ENCODE results near the gene DNAJB1. TPM values are rescaled to one million over a fixed set of nuclear protein-coding genes. Genes with fewer than 3 reads are reported as not detected.
"Not testable (repeated sequence)": the region's sequence is repeated elsewhere in the genome, so short reads cannot be mapped to it uniquely, and the experiment has no call there.

The DNAJB1 gene
- total RNA-seq, 1 donor from 2014 or later: 46.9 TPM

DNA sequence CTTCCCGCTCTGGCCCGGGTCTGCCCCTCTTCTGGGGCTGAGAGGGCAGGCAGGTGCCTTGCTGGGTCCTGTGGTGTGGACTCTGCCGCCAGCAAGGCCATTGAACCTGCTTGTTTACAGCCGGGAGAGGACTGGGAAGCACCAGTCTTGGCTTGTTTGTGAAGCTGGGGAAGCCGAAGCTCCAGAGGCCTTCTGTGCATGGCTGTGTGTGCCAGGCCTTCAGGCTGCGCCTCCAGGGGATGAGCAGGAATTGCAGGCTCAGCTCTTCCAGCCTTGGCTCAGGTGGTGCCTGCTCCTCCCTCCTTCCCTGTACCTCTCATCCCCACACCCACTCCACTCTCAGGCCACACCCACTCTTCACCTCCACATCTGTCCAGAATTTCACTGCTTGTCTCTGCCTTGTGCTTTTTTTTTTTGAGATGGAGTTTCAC lies 36.2 kb upstream of the DNAJB1 start:
- peak; percentile 18 for DNase-seq (ENCODE audit: missing footprints)
- intact Hi-C loops (cut with DNase I): no loop called here
- ATAC-seq: no peak

DNA sequence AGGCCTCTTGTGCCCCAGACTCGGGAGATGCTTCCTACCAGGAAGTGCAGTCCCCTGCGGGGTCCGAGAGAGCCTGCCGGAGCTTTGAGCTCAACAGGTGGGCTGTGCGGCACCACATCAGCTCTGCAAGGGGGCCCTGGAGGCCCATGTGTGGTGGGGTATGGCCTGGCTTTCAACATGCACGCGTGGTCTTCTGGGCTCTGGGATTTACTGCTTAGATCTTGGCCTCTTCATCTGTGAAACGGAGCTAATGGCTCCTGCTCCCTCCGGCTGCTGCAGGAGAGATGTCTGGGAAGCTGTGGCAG lies 35.7 kb upstream of the DNAJB1 start:
- intact Hi-C loops (cut with DNase I): no loop called here
- ATAC-seq (no peak), DNase-seq (ENCODE audit: missing footprints) (peak; percentile 11)

DNA sequence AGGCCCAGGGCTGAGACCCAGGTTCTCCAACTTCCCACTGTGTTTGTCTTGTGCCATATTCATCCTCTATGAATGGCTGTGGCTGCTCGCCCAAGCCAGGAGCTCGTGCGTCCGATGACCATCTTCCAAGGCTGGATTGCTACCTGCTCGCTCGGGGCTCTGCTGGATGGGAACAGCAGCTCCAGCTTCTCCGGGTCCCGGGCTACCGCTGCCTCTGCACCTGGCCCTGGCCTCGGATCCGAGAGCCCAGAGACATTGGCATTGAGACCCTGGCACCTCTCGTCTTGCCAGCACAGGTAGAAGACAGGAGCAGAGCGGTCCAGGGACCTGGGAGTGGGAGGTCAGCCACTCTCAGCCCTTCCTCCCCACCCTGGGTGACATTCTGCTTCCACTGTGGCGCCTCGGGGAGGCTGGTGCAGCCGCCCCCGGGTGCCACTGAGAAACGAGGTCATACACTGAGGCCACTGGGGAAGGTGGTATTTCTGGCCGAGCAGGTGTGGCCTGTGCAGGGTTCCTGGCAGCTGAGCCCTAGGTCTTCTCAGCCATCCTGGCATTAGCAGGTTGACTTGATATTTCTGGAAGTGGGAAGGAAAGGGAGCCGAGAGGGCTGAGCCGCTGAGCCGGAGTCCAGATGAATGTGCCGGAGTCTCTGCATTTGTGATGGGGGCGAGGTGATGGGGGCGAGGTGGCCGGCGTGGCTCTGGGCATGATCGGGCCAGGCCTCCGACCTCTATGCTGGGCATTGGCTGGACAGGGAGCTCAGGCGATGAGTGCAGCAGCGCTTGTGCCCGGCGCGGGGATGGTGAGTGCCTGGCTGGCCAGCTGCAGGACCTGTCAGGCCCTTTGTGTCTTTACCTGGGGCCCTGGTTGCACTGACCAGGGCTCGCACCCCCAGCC lies 35.1 kb upstream of the DNAJB1 start:
- ATAC-seq (no peak), DNase-seq (ENCODE audit: missing footprints) (peak; percentile 49)
- intact Hi-C loops (cut with DNase I): no loop called here

GRCh38 chr19:14552006-14552360 lies 33.8 kb upstream of the DNAJB1 start:
- intact Hi-C loops (cut with DNase I); ATAC-seq: not testable (repeated sequence)
- DNase-seq (ENCODE audit: missing footprints): peak; percentile 41

GRCh38 chr19:14551134-14552005 lies 33.2 kb upstream of the DNAJB1 start:
- ATAC-seq: peak; percentile 74
- DNase-seq (ENCODE audit: missing footprints): peak; percentile 75
- intact Hi-C loops (cut with DNase I): not testable (repeated sequence)

- intact Hi-C loops (cut with DNase I): no loop called here
- DNase-seq (ENCODE audit: missing footprints): peak; percentile 50
- no peak for ATAC-seq
Observed at GRCh38 chr19:14550201-14550754, 32.1 kb upstream of the DNAJB1 start.

GRCh38 chr19:14545716-14546082 lies 27.5 kb upstream of the DNAJB1 start:
- peak; percentile 15 for DNase-seq (ENCODE audit: missing footprints)
- no peak for ATAC-seq
- intact Hi-C loops (cut with DNase I): no loop called here

GRCh38 chr19:14544977-14545715 lies 26.9 kb upstream of the DNAJB1 start:
- ATAC-seq: peak; percentile 84
- peak; percentile 84 for DNase-seq (ENCODE audit: missing footprints)
- intact Hi-C loops (cut with DNase I): no loop called here

DNA sequence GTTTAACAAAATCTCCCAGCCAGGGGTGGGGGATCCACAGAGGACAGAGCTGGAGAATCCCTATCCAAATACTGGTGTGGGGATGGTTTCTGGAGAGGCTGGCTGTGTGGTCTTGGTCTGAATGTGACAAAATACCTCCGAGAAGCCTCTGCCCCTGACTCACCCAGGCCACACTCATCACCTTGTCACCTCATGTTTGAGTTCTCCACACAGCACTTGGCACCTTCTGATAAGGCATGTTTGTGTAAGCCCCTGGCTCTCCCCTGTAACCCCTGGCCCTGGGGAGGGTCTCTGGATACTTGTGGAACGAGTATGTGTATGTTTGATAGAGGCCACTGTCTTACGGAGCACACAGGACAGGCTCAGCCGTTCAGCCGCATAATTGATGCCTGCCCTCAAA lies 25.9 kb upstream of the DNAJB1 start:
- no peak for DNase-seq (ENCODE audit: missing footprints)
- no peak for ATAC-seq
- intact Hi-C loops (cut with DNase I): no loop called here

DNA sequence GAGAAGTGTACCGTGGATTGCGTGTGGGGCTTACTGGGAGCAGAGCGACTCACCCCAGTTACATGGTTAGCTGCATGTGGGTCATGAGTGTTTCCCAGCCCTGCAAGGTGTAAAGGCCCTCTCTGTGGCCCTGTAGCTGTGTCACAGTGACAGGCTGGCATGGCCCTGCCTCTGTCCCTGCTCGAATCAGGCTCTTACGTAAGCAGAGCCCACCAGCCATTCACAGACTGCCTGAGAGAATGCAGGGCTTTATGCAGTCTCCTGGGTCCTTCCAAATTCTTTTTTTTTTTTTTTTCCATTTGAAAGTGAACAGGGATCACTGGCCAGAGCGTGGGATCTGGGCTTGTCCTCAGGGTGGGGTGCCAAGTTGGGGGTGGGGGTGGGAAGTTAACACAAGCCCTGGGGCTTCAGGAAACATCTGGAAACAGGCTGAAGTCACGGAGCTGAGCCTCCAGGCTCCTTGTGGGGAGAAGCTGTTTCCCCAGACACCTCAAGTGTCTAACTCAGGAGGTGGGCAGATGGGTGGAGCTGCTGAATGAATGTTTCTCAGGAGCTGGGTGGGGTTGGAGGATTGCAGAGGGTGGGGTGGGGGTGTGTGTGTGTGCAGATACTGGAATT lies 24.6 kb upstream of the DNAJB1 start:
- DNase-seq (ENCODE audit: missing footprints): no peak
- intact Hi-C loops (cut with DNase I): no loop called here
- ATAC-seq: peak; percentile 24

GRCh38 chr19:14541979-14542378 lies 23.8 kb upstream of the DNAJB1 start:
- DNase-seq (ENCODE audit: missing footprints); ATAC-seq; intact Hi-C loops (cut with DNase I): not testable (repeated sequence)

GRCh38 chr19:14540741-14541525 lies 22.7 kb upstream of the DNAJB1 start:
- intact Hi-C loops (cut with DNase I): no loop called here
- ATAC-seq (no peak), DNase-seq (ENCODE audit: missing footprints) (no peak)

GRCh38 chr19:14536926-14537692 lies 18.9 kb upstream of the DNAJB1 start:
- intact Hi-C loops (cut with DNase I): no loop called here
- ATAC-seq (peak; percentile 72), DNase-seq (ENCODE audit: missing footprints) (peak; percentile 81)

DNA sequence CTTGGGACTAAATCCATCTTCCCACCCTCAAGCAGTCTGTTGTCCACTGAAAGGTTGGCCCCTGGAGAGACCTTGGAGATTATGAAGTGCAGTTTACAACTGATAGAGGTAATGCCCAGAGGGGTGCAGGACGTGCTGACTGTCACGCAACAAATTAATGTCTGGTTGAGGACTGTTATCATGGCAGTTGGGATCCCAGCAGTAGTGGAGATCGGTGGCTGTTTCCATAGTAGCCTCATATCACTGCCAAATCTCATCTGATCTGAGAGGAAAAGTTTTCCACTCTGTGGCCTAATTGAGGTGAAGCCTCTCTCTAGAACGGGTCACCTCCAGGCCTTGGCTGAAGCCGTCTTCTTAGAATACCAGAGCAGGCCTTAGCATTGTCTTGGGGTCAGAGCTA lies 15.3 kb upstream of the DNAJB1 start:
- intact Hi-C loops (cut with DNase I): no loop called here
- no peak for ATAC-seq
- no peak for DNase-seq (ENCODE audit: missing footprints)

GRCh38 chr19:14530506-14530905 lies 12.3 kb upstream of the DNAJB1 start:
- no peak for DNase-seq (ENCODE audit: missing footprints)
- no peak for ATAC-seq
- intact Hi-C loops (cut with DNase I): no loop called here

DNA sequence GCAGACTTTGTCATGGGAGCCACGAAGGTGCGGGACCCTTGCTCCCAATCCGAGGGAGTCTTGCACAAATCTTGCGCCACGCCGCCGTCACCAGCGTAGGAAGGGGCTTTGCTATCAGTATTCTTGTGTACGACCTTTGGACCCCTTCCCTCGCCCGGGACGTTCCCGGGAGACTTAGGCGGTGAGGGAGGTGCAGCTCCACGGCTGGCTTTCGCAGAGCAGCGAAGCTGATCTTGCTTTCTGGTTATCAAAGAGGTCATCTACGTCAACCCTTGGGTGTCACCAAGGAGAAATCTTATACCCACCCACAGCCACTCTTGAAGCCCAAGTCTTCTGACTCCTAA lies 11.8 kb upstream of the DNAJB1 start:
- peak; percentile 0 for ATAC-seq
- DNase-seq (ENCODE audit: missing footprints): peak; percentile 86
- intact Hi-C loops (cut with DNase I): no loop called here

- intact Hi-C loops (cut with DNase I): no loop called here
Observed at GRCh38 chr19:14529254-14530004, 11.2 kb upstream of the DNAJB1 start, which contains the start of gene TECR. Gene TECR (plus strand): TSS chr19:14529594. CDS start chr19:14529697, 103 bp downstream.

More at GRCh38 chr19:14529254-14530004, 11.2 kb upstream of the DNAJB1 start, which contains the start of gene TECR:
- ATAC-seq (peak; percentile 98), DNase-seq (ENCODE audit: missing footprints) (peak; percentile 100)

Measured in Right ventricle myocardium inferior (tissue), 1 donor.